22Rv1 (cell line): ENCODE results near the gene VANGL2.

Experiments used
- CTCF ChIP-seq: fragments of 450-650 bp; IDR thresholded peaks from 2 replicates; pipeline ENCODE4 v1.5.1; 2017; ENCODE audit warnings: mild to moderate bottlenecking
- ZFX ChIP-seq: fragments of 450-650 bp; IDR thresholded peaks from 2 replicates; pipeline ENCODE4 v1.6.1; 2017; ENCODE audit warnings: antibody characterized with exemption, borderline replicate concordance

DNA sequence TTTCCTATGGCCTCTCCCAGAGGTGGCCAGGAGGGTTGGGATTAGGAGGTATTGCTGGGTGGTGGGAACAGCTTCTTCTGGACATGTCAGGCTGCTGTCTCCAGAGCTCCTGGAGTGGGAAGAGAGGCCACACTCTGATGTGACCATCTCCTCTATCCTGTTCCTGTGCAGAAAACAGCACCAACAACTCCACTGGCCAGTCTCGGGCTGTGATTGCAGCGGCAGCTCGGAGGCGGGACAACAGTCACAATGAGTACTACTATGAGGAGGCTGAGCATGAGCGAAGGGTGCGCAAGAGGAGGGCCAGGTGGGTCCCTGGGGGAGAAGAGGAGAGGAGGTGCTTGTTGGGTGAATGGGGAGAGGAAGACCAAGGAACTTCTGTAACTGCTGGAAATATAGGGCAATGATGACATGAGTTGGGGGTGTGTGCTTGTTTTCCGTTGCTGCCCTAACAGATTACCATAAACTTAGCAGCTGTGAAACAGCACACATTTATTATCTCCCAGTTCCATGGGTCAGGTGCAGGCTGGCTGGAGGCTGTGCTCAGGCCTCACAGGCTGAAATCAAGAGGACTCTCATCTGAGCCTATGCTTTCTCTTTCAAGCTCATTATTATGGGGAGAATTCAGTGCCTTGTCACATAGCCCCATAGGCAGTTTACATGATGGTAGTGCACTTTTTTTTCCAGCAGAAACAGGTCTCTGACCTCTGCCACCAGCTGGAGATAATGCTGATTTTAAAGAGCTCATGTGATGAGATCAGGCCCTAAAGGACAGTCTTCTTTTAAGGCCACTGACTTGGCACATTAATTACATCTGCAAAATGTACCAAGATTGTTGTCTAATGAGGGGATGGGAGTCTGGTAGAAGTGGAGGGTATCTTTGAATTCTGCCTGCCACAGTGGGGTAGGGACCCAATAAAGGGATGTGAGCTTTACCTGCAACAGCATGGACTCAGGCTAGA, 20.8 kb downstream of the VANGL2 start:
- TF ChIP-seq CTCF = no peak
- TF ChIP-seq ZFX = no peak
